ENCODE data around the gene ANO9.

Gene ANO9

DNA sequence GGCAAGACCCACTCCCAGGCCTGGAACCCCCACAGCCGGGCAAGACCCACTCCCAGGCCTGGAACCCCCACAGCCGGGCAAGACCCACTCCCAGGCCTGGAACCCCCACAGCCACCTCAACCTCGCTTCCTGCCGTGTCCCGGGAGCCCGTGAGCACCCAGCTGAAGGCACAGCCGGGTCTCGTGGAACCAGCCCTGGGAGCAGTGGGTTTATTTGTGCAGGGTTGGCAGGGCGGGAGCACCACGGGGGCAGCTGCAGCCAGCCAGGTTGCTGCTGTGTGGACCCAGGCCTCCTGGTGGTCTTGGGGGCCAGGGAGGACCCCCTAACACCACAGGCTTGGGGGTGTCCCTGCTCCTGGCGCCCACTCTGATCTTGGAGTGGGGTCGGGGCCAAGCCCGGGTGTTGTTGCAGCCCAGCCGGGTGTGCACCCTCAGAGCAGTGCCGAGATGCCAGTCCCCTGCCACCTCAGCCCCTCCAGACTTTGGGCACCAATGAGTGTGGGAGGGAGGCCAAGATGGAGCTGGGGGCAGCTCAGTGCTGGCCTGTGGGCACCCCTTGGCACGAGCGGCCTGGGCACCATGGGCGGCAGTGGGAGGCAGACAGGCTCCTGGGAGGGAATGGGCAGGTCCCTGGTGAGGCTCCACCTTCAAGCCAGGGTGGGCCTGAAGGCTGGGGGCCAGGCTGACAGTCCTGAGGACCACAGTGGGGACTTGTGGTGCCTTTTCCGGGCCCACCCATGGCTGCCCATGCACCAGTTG, 56.0 kb downstream of the ANO9 start:
- TF ChIP-seq CTCF (IDR thresholded peaks at IDR 0.05; ENCODE audit: low read depth, low read length), result no peak
- H3K4me3 ChIP-seq (ENCODE audit: low read depth, low read length), result no peak overlapping the region

- TF ChIP-seq CTCF (IDR thresholded peaks at IDR 0.05; ENCODE audit: low read depth, low read length), result no peak
These were observed 57.3 kb downstream of the ANO9 start for GRCh38 chr11:384511-384910.

GRCh38 chr11:383431-383830, 58.4 kb downstream of the ANO9 start:
- H3K4me3 ChIP-seq (ENCODE audit: low read depth, low read length), result no peak overlapping the region
- no peak for TF ChIP-seq CTCF (IDR thresholded peaks at IDR 0.05; ENCODE audit: low read depth, low read length)

More at GRCh38 chr11:384511-384910, 57.3 kb downstream of the ANO9 start:
- H3K4me3 ChIP-seq (ENCODE audit: low read depth, low read length), result no peak overlapping the region

GRCh38 chr11:382081-382629, 59.7 kb downstream of the ANO9 start:
- TF ChIP-seq CTCF (IDR thresholded peaks at IDR 0.05; ENCODE audit: low read depth, low read length), result no peak
- no peak overlapping the region for H3K4me3 ChIP-seq (ENCODE audit: low read depth, low read length)

- no peak overlapping the region for H3K4me3 ChIP-seq (ENCODE audit: low read depth, low read length)
- no peak for TF ChIP-seq CTCF (IDR thresholded peaks at IDR 0.05; ENCODE audit: low read depth, low read length)
These were observed 60.2 kb downstream of the ANO9 start for GRCh38 chr11:381501-382072.

- H3K4me3 ChIP-seq (ENCODE audit: low read depth, low read length), result no peak overlapping the region
- TF ChIP-seq CTCF (IDR thresholded peaks at IDR 0.05; ENCODE audit: low read depth, low read length), result no peak
These were observed 60.8 kb downstream of the ANO9 start for GRCh38 chr11:380996-381395.

DNA sequence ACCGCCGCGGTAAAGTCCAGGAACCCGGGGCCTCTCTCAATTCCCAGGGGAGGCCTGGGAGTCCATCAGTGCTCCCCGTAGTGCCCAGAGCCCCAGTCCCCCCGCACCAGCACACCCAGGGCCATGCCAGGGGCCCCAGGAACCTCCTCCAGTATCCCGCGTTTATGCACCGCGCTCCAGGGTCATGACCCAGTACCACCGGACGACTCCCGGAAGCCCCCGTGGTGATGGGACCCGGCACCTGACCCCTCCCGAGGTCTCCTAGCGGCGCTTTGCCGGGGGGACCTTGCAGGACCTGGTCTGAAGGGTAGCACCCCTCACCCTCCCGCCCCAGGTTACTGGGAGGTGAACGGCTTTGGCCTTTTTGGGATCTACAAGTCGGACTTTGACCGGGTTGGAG, 61.3 kb downstream of the ANO9 start:
- no peak for TF ChIP-seq CTCF (IDR thresholded peaks at IDR 0.05; ENCODE audit: low read depth, low read length)

More for the DNA sequence above, 61.3 kb downstream of the ANO9 start:
- H3K4me3 ChIP-seq (ENCODE audit: low read depth, low read length), result no peak overlapping the region

Data from WI38 (cell line).